SU-DHL-6 (cell line): ENCODE measurements around the gene PLPP3.

Source experiments
- EZH2phosphoT487 ChIP-seq: fragments of 200-600 bp; sonication (generic), shearing (Covaris generic); conservative IDR thresholded peaks from 2 replicates; pipeline ENCODE4 v1.6.1; 2018; ENCODE audit warnings: mild to moderate bottlenecking, antibody characterized with exemption, low read length, moderate library complexity, mixed read lengths
- TF ChIP-seq, protein P1 (sequence below): fragments of 200-600 bp; sonication (generic); IDR thresholded peaks from one replicate; pipeline ENCODE4 v1.5.1; 2017; ENCODE audit warnings: antibody characterized with exemption, mild to moderate bottlenecking, low read length, moderate library complexity; ENCODE audit not compliant: insufficient read depth, poor library complexity, severe bottlenecking

DNA sequence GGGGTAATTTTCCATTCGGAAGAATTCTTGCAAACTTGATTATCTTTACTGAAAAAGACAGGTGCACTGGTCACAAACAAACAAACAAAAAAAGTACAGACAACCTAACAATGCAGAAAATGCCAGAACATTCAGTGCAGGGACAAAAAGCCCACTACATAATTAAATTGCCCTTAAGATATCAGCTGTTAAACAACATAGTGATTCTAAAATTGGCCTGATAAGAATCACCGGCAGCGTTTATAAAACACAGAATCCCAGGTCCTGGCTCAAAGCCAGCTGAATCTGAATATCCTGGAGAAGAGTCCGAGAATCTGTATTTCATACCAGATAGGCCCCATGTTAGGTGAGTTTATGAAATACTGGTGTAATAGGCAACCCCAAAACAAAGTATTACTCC lies 6.1 kb downstream of the PLPP3 start:
- no peak for TF ChIP-seq EZH2phosphoT487
- TF ChIP-seq, protein P1, sequence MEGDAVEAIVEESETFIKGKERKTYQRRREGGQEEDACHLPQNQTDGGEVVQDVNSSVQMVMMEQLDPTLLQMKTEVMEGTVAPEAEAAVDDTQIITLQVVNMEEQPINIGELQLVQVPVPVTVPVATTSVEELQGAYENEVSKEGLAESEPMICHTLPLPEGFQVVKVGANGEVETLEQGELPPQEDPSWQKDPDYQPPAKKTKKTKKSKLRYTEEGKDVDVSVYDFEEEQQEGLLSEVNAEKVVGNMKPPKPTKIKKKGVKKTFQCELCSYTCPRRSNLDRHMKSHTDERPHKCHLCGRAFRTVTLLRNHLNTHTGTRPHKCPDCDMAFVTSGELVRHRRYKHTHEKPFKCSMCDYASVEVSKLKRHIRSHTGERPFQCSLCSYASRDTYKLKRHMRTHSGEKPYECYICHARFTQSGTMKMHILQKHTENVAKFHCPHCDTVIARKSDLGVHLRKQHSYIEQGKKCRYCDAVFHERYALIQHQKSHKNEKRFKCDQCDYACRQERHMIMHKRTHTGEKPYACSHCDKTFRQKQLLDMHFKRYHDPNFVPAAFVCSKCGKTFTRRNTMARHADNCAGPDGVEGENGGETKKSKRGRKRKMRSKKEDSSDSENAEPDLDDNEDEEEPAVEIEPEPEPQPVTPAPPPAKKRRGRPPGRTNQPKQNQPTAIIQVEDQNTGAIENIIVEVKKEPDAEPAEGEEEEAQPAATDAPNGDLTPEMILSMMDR = no peak
